HG03108 (cell line): ENCODE results near the gene NRAP.
A peak's percentile ranks its signal among the peaks of the same experiment; 100 is the strongest.

ENCODE experiments used
- ATAC-seq: cut with Tn5 transposase; IDR thresholded peaks from one replicate; pipeline ENCODE4 v1.9.1; 2021; ENCODE audit warnings: moderate library complexity; ENCODE audit not compliant: unreplicated experiment

NRAP gene

DNA sequence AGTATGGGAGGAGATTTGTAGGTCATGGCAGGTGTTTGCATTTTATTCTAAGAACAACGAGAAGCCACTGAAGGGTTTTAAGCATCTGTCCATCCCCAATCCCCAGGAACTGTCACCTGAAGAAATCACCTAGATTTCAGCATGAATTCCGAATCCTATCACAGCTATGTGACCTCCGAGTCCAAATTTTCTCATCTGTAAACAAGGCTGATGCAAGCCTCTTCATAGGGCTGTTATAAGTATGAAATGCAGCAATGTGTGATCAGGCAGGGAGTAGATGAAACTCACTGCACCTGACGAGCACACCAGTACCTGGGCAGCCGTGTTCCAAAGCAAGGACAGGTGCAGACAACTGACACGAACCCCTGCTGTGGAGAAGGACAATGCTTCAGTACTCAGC, 97.0 kb downstream of the NRAP start:
- no peak for ATAC-seq

DNA sequence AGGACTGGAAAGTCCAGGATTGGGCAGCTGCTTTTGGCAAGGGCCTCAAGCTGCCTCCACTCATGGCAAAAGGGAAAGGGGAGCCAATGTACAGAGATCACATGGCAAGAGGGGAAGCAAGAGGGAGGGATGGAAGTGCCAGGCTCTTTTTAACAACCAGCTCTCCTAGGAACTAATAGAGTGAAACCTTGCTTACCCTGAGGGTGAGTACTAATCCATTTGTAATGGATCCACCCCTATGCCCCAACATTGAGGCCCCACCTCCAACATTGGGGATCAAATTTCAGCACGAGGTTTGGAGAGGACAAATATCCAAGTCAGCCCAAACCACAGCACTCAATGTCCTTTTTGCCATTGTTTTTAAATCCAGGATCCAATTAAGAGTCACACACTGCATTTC, 98.5 kb downstream of the NRAP start:
- ATAC-seq = no peak

DNA sequence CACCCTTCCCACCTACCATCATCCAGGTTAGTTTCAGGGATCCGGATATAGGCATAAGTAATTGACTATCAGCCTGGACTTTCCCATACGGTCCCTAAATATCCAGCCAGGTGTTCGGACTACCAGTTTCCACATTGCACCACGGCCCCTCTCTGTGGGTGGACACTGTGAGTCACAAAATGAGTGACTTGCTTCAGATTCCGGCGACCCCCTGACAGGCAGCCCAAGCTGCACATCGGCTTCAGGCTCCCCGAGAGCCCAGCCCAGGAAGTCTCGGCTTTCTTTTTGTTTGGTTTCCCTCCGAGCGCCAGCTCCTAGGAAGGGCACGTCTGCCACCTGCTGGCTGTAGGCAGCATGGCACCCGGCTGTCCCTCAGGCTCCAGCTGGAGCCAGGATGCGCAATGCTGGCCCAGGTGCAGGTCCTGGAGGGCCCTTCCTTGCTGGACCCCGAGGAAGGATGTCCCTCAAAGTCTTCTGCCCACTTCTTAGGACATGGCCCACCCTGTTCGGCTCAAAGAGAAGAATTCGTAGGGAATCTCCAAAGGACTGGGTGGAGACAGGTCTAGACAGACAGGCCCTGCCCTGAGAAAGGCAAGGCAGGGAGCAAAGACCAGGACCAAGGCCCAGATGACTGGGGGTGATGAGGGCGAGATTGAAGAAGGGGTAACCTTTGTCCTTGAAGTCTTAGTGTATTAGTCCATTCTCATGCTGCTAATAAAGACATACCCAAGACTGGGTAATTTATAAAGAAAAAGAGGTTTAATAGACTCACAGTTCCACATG, 100.3 kb downstream of the NRAP start:
- ATAC-seq = peak; percentile 98

DNA sequence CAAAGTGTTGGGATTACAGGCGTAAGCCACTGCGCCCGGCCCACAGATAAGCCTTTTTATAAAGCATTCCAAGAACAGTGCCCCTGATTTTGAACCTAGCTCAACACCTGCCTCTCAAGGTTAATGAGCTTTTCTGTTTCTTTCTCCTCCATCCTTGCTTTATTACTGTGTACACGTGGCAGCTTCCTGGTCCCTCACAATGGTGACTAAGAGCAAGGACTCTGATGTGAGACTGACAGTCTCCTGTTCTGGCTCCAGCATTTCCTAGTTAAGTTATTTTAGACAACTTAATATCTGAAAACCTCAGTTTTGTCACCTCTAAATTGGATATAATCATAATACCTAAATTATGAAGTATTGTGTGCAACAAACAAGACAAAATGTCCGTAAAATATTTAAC, 101.1 kb downstream of the NRAP start:
- ATAC-seq = no peak

DNA sequence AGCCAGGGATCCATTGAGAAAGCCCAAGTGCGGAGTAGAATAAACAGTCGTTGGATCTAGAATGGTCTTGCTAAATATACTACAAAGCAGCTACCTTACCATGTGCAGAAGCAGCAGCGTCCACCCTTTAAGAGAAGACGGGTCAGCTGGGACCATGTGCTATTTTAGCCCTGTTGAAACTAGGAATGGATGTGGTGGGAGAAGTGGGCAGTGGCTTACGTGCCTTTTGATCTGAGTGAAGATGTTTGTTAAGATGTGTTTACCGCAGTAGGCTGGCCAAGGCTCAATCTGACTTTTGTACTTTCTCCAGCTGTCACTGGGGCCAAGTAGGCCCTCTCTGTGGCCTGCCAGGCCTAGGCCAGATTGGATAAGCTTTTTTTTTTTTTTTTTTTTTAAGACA, 101.8 kb downstream of the NRAP start:
- no peak for ATAC-seq

DNA sequence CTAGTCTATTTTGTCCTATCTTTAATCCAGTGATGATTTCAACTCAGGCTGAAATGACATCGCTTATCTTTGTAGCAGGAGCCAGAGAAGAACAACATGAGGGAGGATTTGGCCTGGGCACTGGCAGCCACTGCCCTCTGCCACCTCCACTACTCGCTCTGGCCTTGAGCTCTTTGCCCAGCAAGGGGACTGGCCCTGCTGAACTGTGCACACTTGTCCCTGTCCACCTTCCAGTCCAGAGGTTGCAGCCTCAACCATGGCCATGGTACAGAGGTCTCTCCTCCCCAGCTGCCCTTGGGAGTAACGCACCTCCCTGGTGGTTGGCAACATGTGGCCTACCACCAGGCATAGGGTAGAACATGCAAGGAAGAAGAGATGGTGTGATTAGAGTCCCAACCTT, 102.6 kb downstream of the NRAP start:
- no peak for ATAC-seq

DNA sequence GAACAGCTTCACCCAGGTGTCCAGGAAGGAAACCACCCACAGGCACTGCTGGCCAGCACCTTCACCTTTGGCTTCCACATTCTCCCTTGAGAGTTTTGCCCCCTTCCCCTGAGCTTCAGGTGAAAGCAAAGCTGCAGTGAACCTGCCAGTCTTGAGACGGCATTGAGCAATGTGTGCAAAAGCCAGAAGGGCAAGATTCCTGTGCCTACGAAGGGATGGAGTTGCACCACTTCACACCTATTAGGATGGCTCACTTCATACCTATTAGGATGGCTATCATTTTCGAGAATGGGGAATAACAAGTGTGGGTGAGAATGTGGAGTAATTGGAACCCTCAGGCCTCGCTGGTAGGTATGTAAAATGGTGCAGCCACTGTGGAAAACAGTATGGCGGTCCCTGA, 103.8 kb downstream of the NRAP start:
- ATAC-seq = no peak

DNA sequence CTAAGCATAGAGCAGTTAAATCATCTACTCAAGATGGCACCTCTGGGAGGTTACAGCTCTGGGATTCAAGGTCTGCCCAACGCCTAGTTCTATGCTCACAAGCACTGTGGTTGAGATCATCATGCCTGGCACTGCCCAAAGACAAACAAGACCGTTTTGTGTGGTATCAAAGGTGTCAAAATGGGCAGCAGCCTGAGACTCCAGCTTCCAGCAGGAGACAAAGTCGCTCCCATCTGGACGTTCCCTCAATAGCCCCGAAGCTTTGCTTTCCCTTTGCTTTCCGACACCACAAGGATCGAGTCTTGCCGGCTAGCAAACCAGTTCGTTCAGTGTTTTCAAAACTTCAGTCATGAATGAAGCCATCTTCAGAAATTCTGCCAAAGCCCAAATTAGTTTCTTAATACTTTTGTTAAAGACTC, 105.9 kb downstream of the NRAP start:
- no peak for ATAC-seq

DNA sequence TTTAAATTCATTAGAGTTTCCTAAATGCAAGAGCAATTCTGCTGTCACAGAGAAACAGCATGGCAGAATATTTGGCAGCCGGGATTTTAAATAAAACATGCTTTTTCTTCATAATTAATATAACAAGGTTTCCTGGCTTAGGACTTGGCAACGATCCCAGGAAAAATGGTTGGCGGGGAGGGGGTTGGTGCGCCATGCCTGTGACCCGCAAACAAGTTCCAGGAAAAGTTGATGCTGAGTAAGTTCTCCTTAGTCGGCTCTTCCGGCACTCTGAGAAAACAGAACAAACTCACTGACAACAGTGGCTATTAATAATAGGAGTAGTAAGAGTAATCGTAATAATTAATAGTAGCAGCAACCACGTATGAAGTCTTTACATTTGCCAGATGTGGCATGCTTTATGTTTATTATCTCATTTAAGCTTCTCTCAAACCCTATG, 106.4 kb downstream of the NRAP start:
- ATAC-seq = no peak

DNA sequence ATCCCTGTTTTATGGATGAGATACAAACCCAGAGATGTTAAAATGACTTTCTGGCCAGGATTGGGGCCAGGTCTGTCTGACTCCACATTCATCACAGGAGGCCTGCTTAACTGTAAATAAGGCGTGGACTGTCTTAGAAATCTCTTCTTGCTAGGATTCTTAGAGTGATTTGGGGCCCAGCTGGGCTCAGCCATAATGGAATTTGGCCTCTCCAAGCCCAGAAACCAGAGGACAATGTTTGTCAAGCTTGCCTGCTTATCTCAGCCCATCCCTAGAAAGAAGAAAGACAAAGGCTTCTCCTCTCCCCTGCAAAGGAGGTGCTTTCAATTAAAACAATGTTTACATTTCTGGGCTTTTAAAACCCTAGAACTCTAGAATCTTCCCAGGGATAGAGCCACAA, 108.1 kb downstream of the NRAP start:
- ATAC-seq = no peak

DNA sequence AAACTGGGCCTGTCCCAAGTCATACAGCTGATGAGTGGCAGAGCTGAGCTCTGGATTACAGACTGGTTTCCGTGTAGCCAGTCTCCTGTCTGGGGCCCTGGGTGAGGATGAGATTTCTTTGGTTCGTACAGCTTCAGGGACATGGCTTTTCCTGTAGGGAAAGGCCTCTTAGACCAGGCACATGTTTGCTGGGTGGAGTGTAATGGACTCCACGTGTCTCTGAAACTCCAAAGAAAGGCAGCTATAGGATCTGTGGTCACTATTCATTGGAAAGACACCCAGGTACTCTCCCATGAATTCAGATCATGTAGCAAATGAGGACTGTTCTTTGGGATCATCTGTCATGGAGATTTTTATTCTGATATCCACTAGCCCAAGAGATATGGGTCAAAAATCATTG, 108.6 kb downstream of the NRAP start:
- ATAC-seq = no peak

DNA sequence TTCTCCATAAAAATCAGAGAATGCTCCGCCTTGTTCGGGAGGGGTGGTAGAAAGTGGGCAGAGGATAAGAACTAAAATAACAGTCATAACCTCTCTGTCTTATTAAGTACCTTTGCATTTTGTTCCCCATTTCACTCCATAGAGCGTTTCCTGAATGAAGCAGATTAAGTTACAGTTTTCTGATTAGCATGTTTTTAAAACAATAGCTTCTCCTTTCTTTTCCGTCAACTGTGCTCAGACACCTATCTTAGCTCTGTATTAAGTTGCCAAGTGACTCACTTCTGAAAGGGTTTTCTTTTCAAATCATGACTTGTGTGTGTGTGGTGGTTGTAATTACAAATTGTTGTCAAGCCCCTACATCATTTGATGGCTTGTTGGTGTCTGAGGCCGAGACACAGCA, 109.6 kb downstream of the NRAP start:
- no peak for ATAC-seq

DNA sequence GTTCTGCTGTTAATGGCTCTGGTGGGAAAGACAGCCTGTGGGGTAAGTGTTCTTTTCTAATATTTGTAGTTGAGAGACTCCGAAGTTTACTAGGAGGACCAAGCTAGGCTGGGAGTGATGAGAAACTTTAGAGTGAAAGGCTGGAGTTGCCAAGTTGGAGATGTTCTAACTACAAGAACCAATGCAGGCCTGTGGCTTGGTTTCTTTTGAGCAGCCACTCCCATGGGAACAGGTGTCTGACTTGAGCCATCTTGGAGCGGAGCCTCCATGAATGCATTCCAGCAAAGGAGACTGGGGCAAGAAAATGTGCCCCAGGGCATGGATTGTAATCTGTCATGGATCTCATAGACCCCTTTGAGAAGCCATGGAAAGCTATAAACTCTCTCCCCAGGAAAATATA, 110.7 kb downstream of the NRAP start:
- ATAC-seq = no peak

DNA sequence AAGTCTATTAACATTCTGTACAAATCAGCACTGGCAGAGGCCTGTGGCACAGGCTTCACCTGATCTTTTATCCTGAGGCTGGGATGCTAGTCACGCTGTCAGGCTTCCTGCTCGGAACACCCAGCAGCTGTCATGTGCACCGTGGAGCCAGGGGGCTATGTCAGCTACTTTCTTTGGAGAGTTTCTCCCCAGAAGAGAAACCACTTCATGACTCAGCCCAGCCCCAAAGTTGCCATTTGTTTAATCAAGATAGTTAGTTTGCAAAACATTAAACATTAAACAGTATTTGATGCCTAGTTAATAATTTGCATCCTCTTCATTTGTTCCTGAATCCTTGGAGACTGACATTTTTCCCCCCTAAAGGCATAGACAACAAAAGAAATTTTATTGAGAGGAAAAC, 111.1 kb downstream of the NRAP start, which contains the start of gene HABP2:
Gene HABP2 (plus strand): TSS at position 353 of the 400 bp plus-strand sequence. CDS start 69 bp downstream, outside the sequence.
- ATAC-seq = no peak

DNA sequence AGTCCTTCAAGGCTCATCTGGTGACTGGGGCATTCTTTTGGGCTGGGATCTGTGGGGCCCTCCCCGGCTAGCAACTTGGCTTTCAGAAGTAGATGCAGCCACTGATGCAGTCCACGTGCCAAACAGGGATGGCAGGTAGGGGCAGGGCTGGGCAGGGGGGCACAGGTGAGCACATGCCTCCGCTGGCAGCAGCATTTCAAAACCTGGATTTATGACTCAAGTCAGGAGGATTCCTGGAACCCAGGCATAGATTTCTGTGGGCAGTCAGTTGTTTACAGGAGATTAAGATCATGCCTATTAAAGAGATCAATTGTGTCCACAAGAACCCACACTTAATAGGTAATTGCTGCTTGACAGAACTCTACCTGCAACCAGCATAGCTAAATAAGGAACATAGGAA, 111.8 kb downstream of the NRAP start:
- no peak for ATAC-seq

DNA sequence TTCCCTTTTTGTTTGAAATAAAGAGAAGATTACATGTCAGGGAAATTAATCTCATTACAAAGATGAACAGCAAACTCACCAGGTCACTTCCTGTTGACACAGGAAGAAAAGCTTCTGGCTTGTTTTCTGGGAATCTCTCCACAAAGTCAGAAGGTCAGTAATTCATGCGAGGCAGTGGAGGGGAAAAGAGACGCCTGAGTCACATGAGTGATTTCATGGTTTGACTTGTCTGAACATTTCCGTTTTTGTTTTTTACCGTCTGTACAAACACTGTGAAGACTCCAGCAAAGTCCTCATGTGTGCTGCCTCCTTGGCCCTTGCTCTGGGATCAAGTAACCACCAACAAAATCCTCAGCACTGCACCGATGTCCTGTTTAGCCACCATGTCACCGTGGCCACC, 113.5 kb downstream of the NRAP start:
- no peak for ATAC-seq

DNA sequence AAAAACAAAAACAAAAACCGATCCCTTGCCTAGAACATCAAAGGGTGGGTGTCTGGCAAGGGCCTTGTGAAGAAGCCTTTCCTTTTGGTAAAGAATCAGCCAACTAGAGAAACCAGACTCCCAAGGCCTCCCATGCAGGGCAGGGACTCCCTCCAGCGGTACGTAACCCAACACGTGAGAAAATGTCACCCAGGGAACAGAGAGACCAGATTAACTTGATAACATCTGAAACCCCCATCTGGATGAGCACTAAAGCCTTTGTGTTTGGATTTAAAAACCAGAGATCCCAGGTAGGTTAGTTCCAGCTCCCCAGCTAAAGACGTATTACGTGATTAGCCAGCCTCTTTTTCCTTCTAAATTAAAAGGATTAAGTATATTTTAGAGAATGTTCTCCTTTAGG, 114.0 kb downstream of the NRAP start:
- ATAC-seq = no peak

DNA sequence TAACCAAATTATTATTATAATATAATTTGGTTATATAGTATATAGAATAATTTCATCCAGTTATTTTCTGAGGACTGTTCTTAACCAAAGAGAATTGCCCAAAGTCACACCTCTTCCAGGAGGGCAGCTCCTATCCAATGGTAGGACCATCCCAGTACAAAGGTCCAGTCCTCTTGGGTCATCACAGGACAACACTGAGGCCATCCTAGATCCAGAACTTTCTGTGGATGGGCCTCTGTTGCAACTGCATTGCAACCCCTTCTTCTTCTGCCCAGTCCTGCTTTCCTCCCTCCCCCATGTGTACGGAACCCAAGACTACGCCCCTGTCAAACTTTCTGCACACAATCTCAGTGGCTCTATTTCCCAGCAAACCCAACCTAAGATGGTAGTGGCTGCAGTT, 116.4 kb downstream of the NRAP start:
- no peak for ATAC-seq

DNA sequence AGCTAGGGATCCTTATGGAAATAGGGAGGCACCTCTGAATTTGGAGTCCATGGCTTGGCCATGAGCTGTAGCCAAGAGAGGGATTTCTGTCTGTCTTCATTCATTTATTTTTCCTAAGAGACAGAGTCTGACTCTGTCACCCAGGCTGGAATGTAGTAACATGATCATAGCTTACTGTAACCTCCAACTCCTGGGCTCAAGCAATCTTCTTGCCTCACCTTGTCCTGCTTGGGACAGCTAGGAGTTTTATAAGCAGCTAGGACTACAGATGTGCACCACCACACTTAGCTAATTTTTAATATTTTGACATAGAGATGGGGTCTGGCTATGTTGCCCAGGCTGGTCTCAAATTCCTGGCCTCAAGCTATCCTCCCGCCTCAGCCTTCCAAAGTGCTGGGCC, 119.4 kb downstream of the NRAP start:
- no peak for ATAC-seq

DNA sequence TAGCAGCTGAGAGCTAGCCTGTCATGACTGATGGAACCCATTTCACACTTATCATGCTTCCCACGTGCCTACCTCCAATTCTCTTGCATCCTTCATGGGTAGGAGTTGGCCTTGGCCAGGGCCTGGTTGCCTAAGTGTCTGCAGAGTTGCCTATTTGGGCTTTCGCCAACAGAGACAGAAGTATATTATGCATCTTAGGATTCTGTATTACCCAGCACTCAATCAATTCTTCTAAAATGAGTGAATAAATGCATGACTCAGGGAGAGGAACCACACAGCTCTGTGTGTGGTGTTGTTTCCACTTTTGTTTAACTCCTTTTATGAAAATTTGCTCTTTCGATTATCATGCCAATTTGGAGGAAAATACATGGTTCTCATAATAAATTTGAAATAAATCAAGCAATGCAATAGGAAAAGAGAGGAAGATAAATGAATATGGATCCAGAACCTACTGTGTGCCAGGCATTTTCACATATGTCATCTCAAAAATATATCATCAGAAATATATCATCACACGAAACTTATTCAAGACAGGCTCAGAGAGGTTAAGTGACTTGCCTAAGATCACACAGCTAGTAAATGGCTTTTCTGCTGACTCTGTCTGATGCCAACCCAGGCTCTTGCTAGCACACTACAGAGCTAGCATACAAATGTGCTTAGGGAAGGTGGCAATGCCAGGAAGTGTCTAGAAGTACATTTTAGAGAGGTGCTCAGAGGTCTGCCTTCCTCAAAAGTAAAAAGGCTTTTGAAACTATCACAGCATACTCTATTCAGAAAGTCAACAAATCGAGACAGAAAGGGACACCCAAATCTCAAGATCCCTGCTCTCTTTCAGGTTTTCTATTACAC, 120.5 kb downstream of the NRAP start:
- ATAC-seq = no peak

DNA sequence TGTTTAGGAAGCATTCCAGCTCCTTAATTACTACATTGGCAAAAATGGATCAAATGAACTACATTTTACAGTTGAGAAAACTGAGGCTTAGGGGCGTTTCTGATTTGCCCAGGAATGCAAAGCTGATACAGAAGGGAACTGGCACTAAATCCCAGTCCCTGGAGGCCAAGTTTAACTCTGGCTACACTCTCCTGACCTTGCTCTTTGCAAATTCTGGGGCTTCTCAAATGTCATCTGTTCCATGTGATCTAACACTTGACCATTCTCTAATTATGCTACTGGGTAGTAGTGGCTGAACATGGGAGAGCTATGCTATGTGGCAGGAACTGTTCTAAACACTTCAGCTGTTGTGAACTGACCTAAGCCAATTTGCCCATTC, 122.3 kb downstream of the NRAP start:
- ATAC-seq = no peak

DNA sequence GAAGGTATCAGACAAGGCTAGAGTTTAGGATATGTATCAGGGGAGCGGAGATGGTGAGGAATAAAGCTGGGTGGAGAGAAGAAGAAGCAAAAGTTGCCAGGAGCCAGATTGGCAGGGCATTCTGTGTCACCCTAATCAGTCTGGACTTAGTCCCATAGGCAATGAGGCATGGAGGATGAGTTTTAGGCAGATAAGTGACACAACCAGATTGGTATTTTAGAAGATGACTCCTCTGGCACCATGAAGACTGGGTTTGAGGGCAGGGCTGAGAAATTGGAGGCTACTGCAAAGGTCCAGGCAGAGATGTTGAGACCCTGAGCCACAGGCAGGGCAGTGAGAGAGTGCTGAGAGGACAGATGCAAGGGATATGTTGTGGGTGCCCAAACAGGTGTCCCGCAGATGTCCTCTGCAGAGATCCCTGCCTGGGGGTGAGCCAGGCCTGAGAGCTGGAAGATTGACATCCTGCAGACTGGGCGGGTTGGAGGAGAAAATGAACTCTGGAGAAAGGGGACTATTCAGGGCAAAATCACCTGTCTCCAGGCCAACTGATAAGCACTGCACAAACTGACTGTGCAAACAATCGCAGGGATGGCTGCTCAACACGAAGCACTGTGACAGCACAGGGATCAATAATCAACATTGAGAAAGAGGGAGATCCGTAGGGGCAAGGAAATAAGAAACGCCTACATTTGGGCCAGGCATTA, 122.8 kb downstream of the NRAP start:
- no peak for ATAC-seq
